ENCODE data around the gene RAD51B.

RAD51B gene

GRCh38 chr14:68015356-68016254 is 196.0 kb downstream of the RAD51B start:
- DNase-seq (ENCODE audit: low spot score) (no peak), ATAC-seq (ENCODE audit: low read depth) (no peak)
- Histone ChIP-seq H3K4me3 (ENCODE audit: severe bottlenecking) (no peak overlapping the region), H3K4me1 (ENCODE audit: insufficient read depth, poor library complexity, severe bottlenecking) (peaks cover 5% of the 10 kb centered on the region), H3K36me3 (ENCODE audit: low read depth) (no peaks in the 10 kb centered on the region), H3K27me3 (ENCODE audit: insufficient read depth, poor library complexity, severe bottlenecking) (no peaks in the 10 kb centered on the region), H3K27ac (ENCODE audit: poor library complexity, severe bottlenecking) (no peak overlapping the region), H3K9me3 (ENCODE audit: severe bottlenecking) (no peaks in the 10 kb centered on the region)
- TF ChIP-seq CTCF (IDR thresholded peaks at IDR 0.05; ENCODE audit: poor library complexity, severe bottlenecking), result no peak

- Histone ChIP-seq H3K4me1 (ENCODE audit: insufficient read depth, poor library complexity, severe bottlenecking) (peaks cover 5% of the 10 kb centered on the region), H3K9me3 (ENCODE audit: severe bottlenecking) (no peaks in the 10 kb centered on the region), H3K36me3 (ENCODE audit: low read depth) (no peaks in the 10 kb centered on the region), H3K4me3 (ENCODE audit: severe bottlenecking) (no peak overlapping the region), H3K27ac (ENCODE audit: poor library complexity, severe bottlenecking) (no peak overlapping the region), H3K27me3 (ENCODE audit: insufficient read depth, poor library complexity, severe bottlenecking) (no peaks in the 10 kb centered on the region)
- ATAC-seq (ENCODE audit: low read depth) (no peak), DNase-seq (ENCODE audit: low spot score) (no peak)
- TF ChIP-seq CTCF (IDR thresholded peaks at IDR 0.05; ENCODE audit: poor library complexity, severe bottlenecking), result no peak
Measured at GRCh38 chr14:68016255-68016914, 196.8 kb downstream of the RAD51B start.

- no peak for TF ChIP-seq CTCF (IDR thresholded peaks at IDR 0.05; ENCODE audit: poor library complexity, severe bottlenecking)
- Histone ChIP-seq H3K27me3 (ENCODE audit: insufficient read depth, poor library complexity, severe bottlenecking) (no peaks in the 10 kb centered on the region), H3K36me3 (ENCODE audit: low read depth) (no peaks in the 10 kb centered on the region), H3K27ac (ENCODE audit: poor library complexity, severe bottlenecking) (no peak overlapping the region), H3K9me3 (ENCODE audit: severe bottlenecking) (no peaks in the 10 kb centered on the region), H3K4me3 (ENCODE audit: severe bottlenecking) (no peak overlapping the region), H3K4me1 (ENCODE audit: insufficient read depth, poor library complexity, severe bottlenecking) (peaks cover 5% of the 10 kb centered on the region)
- no peak for DNase-seq (ENCODE audit: low spot score)
- peak; percentile 62; the same call in 1 of the 3 replicates for ATAC-seq (ENCODE audit: low read depth)
Measured at GRCh38 chr14:68018598-68018997, 199.0 kb downstream of the RAD51B start.

DNA sequence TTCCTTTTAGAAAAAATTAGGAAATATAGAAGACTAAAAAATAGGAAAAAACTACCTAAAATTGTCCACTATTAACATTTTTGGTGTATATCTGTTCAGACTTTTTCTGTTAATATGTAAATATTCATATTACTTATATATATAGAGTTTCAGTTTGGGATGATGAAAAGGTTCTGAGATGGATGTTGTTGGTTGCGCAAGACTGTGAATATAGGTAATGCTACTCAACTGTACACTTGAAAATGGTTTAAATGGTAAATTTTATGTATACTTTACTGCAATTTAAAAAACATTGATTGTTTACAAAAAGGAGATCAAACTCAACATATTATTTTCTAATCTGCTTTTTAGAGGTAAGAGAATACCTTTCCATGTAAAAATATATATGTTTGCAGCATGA is 200.9 kb downstream of the RAD51B start:
- TF ChIP-seq CTCF (IDR thresholded peaks at IDR 0.05; ENCODE audit: poor library complexity, severe bottlenecking), result no peak
- H3K36me3 ChIP-seq (ENCODE audit: low read depth), result no peaks in the 10 kb centered on the region
- no peaks in the 10 kb centered on the region for H3K9me3 ChIP-seq (ENCODE audit: severe bottlenecking)
- DNase-seq (ENCODE audit: low spot score), result no peak
- no peak for ATAC-seq (ENCODE audit: low read depth)
- H3K27me3 ChIP-seq (ENCODE audit: insufficient read depth, poor library complexity, severe bottlenecking), result no peaks in the 10 kb centered on the region
- peaks cover 5% of the 10 kb centered on the region for H3K4me1 ChIP-seq (ENCODE audit: insufficient read depth, poor library complexity, severe bottlenecking)
- no peak overlapping the region for H3K4me3 ChIP-seq (ENCODE audit: severe bottlenecking)
- no peak overlapping the region for H3K27ac ChIP-seq (ENCODE audit: poor library complexity, severe bottlenecking)

All from RWPE2 (cell line).